HG03175 (cell line): Measurements from ENCODE around the gene TRANK1.
"Not testable (repeated sequence)": the region's sequence is repeated elsewhere in the genome, so short reads cannot be mapped to it uniquely, and the experiment has no call there.

ENCODE experiments used
- ATAC-seq: cut with Tn5 transposase; IDR thresholded peaks from one replicate; pipeline ENCODE4 v1.9.1; 2021; ENCODE audit warnings: mild to moderate bottlenecking, moderate library complexity; ENCODE audit not compliant: unreplicated experiment

The TRANK1 gene

DNA sequence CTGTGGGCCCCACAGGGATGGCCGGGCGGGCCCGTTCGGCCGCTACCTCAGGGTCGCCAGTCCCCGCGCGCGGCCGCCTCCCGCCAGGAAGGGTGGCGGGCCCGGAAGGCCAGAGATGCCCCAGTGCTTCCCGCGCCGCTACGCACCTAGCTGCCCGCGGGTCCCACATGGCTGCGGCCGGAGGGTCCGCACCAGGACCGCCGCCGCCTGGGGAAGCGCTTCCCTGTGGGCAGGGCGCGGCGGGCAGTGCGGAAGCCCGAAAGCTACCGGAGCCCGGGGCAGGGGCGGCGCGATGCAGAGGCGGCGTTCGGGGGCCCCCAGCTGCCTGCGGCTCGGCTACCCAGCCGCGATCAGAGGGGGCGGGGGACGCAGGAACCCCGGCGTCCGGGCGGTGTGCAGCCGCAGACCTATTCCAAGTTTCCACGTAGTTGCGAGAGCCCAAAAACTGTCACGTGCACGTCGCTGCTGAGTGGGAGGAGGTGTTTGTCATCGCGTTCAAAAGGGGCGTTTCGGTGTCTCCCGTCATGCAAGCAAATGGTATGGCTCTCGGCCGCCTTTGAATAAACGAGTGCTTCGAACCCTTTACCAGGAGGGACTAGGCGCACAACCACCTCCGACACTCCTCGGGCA is at the start of gene TRANK1:
TRANK1 (minus strand) TSS at position 414 of the 630 bp plus-strand sequence; CDS start at position 169, 245 bp downstream.
- ATAC-seq = peak; percentile 61

DNA sequence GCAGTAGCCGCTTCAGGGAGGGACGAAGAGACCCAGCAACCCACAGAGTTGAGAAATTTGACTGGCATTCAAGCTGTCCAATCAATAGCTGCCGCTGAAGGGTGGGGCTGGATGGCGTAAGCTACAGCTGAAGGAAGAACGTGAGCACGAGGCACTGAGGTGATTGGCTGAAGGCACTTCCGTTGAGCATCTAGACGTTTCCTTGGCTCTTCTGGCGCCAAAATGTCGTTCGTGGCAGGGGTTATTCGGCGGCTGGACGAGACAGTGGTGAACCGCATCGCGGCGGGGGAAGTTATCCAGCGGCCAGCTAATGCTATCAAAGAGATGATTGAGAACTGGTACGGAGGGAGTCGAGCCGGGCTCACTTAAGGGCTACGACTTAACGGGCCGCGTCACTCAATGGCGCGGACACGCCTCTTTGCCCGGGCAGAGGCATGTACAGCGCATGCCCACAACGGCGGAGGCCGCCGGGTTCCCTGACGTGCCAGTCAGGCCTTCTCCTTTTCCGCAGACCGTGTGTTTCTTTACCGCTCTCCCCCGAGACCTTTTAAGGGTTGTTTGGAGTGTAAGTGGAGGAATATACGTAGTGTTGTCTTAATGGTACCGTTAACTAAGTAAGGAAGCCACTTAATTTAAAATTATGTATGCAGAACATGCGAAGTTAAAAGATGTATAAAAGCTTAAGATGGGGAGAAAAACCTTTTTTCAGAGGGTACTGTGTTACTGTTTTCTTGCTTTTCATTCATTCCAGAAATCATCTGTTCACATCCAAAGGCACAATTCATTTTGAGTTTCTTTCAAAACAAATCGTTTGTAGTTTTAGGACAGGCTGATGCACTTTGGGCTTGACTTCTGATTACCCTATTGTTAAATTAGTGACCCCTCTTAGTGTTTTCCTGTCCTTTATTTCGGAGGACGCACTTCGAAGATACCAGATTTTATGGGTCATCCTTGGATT is 48.8 kb upstream of the TRANK1 start, which contains the start of gene MLH1:
MLH1 (plus strand) TSS at position 193 of the 958 bp plus-strand sequence; CDS start at position 223, 30 bp downstream.
- peak; percentile 92 for ATAC-seq

DNA sequence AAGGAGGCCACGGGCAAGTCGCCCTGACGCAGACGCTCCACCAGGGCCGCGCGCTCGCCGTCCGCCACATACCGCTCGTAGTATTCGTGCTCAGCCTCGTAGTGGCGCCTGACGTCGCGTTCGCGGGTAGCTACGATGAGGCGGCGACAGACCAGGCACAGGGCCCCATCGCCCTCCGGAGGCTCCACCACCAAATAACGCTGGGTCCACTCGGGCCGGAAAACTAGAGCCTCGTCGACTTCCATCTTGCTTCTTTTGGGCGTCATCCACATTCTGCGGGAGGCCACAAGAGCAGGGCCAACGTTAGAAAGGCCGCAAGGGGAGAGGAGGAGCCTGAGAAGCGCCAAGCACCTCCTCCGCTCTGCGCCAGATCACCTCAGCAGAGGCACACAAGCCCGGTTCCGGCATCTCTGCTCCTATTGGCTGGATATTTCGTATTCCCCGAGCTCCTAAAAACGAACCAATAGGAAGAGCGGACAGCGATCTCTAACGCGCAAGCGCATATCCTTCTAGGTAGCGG is 48.0 kb upstream of the TRANK1 start, which contains the start of gene EPM2AIP1:
EPM2AIP1 (minus strand) TSS at position 326 of the 520 bp plus-strand sequence; CDS start at position 272, 54 bp downstream.
- ATAC-seq = peak; percentile 86

DNA sequence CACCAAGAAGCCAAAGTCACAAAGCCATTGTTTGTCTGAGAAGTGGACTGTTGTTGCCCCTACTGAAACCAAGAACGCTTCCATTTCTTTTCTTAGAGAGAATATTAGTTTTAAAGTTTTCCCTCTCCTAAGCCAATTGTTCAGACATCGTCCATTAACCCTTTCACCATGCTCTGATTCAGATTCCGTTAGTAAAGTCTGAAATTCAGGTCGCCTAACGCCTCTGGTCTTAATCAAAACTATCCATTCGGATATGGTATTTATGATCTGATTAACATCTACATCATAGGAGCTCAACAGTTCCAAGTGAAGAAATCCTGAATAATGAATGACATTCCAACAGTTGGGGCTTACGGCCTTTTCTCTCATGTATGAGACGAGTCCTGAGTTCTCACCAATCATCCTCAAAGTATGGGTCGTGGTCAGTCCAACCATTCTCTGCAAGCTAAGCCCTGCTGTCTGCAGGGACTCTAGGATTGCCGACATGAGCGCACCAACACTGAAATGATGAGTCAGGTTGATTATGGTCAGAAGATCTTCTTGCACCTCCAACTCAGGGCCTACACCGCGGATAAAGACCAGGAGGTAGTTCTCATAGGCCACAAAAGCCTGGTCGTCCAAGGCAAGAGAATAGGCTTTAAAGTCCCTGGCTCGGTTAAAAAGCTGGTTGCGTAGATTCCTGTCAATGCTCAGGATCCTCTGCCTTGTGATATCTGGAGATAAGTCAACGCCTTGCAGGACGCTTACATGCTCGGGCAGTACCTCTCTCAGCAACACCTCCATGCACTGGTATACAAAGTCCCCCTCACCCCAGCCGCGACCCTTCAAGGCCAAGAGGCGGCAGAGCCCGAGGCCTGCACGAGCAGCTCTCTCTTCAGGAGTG is 47.3 kb upstream of the TRANK1 start:
- no peak for ATAC-seq

DNA sequence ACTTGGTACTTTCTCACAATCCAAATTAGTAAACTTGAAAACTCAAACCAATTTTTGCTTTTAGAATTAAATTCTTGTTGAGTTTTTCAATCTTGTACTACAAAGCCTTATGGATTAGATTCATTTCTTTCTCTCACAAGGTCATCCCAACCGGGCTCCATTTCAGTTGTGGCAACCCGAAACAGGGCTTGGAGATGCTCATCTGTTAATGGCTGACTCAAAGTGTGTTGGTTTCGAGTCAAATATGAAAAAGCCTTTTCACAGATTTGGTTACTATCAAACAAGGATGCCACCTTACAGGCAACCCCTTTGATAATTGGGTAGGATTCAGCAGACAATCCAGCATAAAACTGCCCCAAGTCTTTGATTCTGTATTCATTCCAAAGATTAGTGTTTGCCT is 46.3 kb upstream of the TRANK1 start:
- ATAC-seq = no peak

DNA sequence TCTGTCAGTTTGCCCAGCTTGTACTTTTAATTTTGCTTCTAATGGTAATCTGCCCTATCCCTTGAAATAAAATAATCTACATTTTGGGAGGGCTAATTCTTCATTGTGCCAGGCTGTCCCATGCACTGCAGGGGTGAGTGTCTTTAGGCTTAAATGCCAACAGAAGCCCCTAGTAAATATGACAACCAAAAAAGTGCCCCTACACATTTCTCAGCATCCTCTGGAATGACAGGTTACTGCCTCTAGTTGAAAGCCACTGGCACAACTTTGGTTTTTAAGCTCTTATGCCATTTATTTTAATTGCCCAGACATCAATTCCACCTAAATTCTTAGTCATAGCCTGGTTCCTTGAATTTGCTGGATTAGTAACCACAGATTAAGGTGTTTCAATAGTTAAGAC is 44.7 kb upstream of the TRANK1 start:
- ATAC-seq = no peak

DNA sequence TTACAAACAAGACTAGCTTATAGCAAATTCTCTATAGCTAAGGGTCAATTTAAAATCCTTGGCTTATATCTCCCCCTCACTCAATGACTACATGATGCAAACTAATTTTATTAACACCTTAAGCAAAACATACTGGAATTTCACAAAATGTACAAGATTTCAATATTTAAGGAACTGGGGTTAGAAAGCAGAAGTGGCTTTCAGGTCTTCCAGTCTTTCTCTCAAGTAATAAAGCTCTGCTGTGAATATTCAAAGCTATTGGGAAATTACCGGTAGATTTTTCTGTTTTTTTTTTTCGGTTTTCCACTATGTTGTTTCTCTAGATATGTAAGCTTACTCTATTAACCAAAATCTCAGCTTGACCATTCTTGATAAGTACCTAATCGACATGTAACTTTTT is 44.2 kb upstream of the TRANK1 start:
- ATAC-seq = no peak

DNA sequence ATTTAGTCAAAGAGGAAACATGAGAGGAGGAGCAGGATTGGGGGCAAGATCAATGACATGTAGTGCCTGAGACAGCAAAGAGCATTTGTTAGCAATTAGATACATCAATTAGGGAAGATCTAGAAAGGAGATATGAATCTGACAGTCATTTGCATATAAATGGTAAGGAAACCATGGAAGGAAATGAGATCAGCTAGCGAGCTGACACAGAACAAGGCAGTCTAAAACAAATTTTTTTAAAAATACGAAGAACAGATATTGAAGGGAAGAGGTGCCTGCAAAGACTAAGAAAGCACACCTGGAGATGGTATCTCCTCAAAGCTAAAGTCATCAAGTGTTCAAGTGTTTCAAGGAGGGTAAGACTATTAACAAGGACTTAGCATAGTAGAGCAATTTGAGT is 43.5 kb upstream of the TRANK1 start:
- no peak for ATAC-seq

DNA sequence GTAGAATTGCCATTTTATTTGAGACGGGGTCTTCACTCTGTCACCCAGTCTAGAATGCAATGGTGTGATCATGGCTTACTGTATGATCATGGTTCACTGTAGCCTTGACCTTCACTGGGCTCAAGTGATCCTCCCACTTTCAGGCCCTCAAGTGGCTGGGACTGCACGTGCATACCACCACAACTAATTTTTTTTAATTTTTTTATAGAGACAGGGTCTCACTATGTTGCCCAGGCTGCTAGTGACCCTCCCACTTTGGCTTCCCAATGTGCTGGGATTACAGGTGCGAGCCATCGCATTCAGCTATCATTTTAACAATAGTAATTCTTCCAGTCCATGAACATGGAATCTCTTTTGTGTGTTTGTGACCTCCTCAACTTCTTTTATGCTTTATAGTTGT is 36.2 kb upstream of the TRANK1 start:
- ATAC-seq = no peak

DNA sequence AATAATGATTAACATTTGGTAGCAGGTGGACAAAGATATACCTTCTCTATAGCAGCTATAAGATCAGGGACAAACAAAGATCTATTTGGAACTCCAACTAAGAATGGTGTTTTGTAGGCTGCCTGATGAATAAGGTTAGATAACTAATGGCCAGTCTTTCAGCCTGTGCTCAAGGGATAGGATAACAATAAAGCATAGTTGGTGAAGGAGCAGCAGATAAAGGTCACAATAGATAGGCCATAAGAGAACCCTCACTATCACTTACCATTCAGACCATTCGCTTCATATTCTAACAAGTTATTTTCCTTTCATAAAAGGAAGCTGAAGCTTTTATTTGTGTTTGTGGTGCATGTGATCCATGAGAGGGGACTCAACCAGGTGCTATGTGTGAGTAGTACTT is 28.3 kb upstream of the TRANK1 start:
- no peak for ATAC-seq

DNA sequence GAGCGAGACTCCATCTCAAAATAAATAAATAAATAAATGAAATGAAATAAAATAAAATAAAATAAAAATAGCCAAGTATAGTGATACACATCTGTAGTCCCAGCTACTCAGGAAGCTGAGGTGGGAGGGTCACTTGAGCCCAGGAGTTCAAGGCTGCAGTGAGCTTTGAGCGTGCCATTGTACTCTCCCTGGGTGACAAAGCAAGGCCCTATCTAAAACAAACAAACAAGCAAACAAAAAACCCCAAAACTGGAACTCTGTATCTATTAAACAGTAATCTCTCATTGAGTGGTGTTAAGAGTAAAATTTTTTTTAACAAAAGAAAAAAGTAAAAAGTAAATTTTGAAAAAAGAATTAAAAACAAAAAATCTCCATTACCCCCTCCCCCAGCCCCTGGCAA is 27.3 kb upstream of the TRANK1 start:
- ATAC-seq = no peak

DNA sequence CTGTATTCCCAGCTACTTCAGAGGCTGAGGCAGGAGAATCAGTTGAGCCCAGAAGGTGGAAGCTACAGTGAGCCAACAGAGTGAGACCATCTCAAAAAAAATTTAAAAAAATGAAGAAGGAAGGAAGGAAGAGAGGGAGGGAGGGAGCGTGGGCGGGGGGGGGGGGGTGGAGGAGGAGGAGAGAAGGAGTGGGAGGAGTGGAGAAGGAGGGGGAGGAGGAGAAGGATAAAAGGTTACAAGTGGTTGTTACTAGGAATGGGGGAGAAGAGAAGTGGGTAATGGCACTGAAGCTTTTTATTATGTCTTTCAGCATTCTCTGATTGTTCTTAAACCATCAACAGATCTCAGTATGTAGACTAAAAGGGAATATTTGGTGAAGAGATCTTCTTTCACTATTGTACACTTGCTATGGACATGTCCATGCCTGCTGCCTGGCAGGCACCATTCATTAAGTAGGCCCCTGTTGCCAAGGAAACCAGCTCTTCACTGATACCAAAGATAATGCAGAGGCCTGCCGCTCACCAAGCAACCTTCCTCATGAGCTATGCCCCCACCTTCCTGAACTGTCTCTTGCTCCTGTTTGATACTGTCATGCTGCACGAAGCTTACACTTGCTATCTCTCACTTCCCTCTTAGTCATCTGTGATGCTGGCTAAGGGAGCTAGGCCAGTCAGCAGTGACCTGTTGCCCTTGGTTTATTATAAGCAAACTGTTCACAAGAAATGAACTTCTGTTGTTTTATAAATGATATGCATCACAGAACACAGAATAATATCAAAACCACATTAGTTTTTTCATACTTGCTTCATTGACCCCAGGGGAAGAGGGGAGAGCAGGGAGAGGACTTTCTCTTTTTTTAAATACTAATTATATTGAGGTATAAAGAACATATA is 24.9 kb upstream of the TRANK1 start:
- ATAC-seq = peak; percentile 100

DNA sequence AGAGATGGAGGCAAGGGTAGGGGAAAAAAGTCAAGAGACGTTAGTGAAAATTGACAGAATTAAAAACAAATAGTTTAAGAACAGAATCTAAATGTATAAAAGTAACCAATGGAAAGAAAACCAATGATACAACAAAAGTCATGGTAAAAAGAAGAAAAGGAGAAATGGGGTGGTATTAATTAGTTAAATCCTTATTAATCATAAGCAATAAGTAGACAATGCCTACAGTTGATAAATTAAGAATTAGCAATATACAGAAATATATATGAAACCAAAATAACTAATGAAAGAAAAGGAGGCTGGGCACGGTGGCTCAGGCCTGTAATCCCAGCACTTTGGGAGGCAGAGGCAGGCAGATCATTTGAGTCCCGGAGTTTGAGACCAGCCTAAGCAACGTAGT is 24.2 kb upstream of the TRANK1 start:
- ATAC-seq = no peak

DNA sequence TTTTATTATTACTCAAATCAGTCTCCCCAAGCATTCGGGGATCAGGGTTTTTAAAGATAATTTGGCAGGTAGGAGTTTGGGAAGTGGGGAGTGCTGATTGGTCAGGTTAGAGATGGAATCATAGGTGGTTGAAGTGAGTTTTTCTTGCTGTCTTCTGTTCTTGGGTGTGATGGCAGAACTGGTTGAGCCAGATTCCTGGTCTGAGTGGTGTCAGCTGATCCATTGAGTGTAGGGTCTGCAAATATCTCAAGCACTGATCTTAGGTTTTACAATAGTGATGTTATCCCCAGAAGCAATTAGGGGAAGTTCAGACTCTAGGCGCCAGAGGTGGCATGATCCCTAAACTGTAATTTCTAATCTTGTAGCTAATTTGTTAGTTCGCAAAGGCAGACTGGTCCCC is 20.6 kb upstream of the TRANK1 start:
- ATAC-seq = no peak

DNA sequence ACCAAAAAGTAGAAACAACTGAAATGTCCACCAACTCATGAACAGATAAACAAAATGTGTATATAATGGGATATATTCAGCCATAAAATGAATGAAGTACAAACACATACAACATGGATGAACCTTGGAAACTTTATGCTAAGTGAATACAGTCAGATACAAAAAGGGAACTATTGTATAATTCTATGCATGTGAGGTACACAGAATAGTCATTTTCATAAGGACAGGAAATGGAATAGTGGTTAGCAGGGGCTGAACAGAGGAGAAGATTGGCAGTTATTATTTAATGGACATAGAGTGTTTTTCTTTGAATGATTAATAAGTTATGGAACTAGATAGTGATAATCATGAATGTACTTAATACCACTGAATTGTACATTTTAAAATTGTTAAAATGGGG is 20.0 kb upstream of the TRANK1 start:
- peak; percentile 69 for ATAC-seq

DNA sequence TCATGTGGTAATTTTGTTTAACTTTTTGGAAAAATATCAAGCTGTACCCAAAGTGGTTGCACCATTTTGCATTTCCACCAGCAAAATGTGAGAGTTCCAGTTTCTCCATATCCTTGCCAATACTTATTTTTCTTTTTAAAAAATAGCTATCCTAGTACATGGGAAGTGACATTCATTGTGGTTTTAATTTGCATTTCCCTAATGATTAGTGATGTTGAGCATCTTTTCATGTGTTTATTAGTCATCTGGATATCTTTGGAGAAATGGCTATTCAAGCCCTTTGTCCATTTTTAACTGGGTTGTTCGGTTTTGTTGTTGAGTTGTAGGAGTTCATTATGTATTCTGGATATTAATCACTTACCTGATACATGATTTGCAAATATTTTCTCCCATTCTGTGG is 19.5 kb upstream of the TRANK1 start:
- ATAC-seq = no peak

DNA sequence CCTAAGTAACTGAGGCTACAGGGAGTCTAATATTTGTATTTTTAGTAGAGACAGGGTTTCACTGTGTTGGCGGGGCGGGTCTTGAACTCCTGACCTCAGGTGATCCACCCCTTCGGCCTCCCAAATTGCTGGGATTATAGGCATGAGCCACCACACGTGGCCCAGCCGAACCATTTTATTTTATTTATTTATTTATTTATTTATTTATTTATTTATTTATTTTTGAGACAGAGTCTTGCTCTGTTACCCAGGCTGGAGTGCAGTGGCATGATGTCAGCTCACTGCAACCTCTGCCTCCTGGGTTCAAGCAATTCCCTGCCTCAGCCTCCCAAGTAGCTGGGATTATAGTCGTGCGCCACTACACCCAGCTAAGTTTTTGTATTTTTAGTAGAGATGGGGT is 18.2 kb upstream of the TRANK1 start:
- ATAC-seq = not testable (repeated sequence)

DNA sequence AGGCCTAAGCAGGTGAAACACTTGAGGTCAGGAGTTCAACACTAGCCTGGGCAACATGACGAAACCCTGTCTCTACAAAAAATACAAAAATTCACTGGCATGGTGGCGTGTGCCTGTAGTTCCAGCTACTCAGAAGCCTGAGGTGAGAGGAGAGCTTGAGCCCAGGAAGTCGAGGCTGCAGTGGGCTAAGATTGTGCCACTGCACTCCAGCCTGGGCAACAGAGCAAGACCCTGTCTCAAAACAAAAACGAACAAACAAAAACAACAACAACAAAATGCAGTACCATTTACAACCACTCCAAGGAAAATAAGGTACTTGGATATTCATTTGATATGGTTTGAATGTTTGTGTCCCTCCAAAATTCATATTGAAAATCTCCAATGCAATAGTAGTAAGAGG is 15.6 kb upstream of the TRANK1 start:
- no peak for ATAC-seq

DNA sequence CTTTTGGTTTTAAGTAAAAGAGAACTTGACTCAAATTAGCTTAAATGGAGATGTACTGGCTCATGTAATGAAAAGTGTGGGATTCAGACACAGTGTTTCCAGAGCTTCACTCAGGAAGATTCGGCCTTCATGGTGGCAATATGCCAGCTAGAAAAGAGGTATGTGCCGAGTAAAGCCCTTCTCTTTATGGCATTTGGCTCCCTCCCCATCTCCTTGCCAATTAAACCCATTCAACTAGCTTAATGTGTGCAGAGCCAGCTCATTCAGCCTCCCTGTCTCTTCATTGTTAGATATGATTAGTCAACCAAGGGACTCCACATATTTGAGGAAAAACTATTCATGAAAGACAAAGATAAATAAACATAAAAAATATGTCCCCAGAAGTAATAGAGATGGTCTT is 15.0 kb upstream of the TRANK1 start:
- ATAC-seq = no peak
